ENCODE results near the gene GALNT14.

GALNT14 gene

DNA sequence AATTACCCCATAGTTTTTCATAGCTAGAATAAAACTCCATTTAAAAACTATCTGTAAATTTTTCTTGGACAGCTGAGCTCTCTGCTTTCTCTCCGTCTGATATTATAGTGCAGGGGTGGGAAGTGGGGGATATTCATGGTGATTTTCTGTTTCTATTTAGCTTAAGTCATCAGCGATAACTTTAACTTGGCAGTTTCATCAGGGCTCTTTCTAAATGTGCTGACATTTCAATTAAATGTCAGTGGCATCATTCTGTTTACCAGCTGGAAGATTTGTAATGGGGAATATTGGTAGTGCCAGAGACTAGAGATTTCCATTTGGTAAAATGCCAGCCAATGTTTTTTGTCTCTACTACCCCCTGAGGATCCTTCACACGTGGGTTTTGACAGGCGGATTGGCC, 277.5 kb downstream of the GALNT14 start:
- no peak for DNase-seq (ENCODE audit: extremely low read depth, low read depth)
- TF ChIP-seq, protein P1, sequence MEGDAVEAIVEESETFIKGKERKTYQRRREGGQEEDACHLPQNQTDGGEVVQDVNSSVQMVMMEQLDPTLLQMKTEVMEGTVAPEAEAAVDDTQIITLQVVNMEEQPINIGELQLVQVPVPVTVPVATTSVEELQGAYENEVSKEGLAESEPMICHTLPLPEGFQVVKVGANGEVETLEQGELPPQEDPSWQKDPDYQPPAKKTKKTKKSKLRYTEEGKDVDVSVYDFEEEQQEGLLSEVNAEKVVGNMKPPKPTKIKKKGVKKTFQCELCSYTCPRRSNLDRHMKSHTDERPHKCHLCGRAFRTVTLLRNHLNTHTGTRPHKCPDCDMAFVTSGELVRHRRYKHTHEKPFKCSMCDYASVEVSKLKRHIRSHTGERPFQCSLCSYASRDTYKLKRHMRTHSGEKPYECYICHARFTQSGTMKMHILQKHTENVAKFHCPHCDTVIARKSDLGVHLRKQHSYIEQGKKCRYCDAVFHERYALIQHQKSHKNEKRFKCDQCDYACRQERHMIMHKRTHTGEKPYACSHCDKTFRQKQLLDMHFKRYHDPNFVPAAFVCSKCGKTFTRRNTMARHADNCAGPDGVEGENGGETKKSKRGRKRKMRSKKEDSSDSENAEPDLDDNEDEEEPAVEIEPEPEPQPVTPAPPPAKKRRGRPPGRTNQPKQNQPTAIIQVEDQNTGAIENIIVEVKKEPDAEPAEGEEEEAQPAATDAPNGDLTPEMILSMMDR (IDR thresholded peaks at IDR 0.05; ENCODE audit: low read depth, low read length, missing control alignments), result no peak
- no peak overlapping the region for H3K4me3 ChIP-seq (replicated peaks; ENCODE audit: low read depth, low read length)

Data from HFF-Myc (cell line).